ENCODE measurements around the gene CDT1.

DNA sequence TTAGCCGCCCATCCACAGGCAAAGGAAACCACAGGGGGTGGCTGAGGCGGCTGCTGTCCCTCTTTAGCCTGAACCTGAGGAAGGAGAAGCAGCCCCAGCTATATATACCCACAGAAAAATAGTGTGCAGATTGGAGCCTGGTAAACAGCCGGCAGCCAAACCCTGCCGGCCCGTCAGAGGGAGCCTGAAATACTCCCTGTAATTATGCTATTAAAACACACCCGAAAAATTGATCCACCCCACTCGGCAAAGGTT, 25.4 kb upstream of the CDT1 start:
- TF ChIP-seq REST (IDR thresholded peaks at IDR 0.05; ENCODE audit: insufficient read depth in 1 of 2, low read depth in 2 of 2, low read length in 1 of 2): no peak
- TF ChIP-seq SIN3A (IDR thresholded peaks at IDR 0.05; ENCODE audit: borderline replicate concordance, insufficient read depth, low read depth, low read length): no peak
